HL-60 (cell line): Measurements from ENCODE around the gene PRDM8.

ENCODE experiments used
- POLR2AphosphoS5 ChIP-seq: IDR thresholded peaks from 2 replicates; pipeline ENCODE4 v1.6.1; 2012; ENCODE audit warnings: low read depth
- TF ChIP-seq, protein P1 (sequence below): IDR thresholded peaks from one replicate; pipeline ENCODE4 v1.5.1; 2011; ENCODE audit warnings: low read length, control low read depth, inconsistent platforms; ENCODE audit not compliant: insufficient read depth

DNA sequence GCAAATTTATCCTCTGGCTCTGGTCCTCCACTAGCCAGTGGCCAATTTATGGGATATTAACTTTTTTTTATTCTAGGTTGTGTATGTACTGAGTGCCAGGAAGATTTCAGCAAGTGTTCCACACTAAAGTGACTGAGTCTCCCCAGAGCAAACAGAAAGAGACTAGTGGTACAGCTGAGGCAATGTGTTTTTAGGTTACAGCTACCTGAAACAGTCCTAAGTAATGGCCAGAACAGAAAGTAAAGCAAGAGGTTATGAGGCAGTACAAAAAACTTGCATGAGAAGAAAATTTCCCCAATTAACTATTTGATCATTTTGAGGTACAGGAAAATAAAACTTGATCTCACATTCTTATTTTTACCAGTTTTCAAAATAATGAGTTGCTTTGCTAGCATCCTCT, 31.2 kb downstream of the PRDM8 start:
- TF ChIP-seq POLR2AphosphoS5 = no peak
- TF ChIP-seq, protein P1, sequence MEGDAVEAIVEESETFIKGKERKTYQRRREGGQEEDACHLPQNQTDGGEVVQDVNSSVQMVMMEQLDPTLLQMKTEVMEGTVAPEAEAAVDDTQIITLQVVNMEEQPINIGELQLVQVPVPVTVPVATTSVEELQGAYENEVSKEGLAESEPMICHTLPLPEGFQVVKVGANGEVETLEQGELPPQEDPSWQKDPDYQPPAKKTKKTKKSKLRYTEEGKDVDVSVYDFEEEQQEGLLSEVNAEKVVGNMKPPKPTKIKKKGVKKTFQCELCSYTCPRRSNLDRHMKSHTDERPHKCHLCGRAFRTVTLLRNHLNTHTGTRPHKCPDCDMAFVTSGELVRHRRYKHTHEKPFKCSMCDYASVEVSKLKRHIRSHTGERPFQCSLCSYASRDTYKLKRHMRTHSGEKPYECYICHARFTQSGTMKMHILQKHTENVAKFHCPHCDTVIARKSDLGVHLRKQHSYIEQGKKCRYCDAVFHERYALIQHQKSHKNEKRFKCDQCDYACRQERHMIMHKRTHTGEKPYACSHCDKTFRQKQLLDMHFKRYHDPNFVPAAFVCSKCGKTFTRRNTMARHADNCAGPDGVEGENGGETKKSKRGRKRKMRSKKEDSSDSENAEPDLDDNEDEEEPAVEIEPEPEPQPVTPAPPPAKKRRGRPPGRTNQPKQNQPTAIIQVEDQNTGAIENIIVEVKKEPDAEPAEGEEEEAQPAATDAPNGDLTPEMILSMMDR = no peak
